A549 treated with AZD9567 at 1 μM for 4 hours (cell line): ENCODE data around the gene TMC4. TPM values are rescaled to one million over a fixed set of nuclear protein-coding genes. Genes with fewer than 3 reads are reported as not detected.

Source experiments
- total RNA-seq: library from RNA; stranded (reverse); fragments of 200-300 nt; extraction: Qiagen RNA extraction; gene quantifications from 5 replicates; pipeline ENCODE4 v1.2.3, GENCODE V29; 2022; ENCODE audit not compliant: insufficient read depth

The TMC4 gene, protein sequence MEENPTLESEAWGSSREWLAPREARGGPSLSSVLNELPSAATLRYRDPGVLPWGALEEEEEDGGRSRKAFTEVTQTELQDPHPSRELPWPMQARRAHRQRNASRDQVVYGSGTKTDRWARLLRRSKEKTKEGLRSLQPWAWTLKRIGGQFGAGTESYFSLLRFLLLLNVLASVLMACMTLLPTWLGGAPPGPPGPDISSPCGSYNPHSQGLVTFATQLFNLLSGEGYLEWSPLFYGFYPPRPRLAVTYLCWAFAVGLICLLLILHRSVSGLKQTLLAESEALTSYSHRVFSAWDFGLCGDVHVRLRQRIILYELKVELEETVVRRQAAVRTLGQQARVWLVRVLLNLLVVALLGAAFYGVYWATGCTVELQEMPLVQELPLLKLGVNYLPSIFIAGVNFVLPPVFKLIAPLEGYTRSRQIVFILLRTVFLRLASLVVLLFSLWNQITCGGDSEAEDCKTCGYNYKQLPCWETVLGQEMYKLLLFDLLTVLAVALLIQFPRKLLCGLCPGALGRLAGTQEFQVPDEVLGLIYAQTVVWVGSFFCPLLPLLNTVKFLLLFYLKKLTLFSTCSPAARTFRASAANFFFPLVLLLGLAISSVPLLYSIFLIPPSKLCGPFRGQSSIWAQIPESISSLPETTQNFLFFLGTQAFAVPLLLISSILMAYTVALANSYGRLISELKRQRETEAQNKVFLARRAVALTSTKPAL
- 0.87 to 1.3 TPM (median 1.1 TPM) in 4 of 5 replicates, not detected in the other for total RNA-seq

DNA sequence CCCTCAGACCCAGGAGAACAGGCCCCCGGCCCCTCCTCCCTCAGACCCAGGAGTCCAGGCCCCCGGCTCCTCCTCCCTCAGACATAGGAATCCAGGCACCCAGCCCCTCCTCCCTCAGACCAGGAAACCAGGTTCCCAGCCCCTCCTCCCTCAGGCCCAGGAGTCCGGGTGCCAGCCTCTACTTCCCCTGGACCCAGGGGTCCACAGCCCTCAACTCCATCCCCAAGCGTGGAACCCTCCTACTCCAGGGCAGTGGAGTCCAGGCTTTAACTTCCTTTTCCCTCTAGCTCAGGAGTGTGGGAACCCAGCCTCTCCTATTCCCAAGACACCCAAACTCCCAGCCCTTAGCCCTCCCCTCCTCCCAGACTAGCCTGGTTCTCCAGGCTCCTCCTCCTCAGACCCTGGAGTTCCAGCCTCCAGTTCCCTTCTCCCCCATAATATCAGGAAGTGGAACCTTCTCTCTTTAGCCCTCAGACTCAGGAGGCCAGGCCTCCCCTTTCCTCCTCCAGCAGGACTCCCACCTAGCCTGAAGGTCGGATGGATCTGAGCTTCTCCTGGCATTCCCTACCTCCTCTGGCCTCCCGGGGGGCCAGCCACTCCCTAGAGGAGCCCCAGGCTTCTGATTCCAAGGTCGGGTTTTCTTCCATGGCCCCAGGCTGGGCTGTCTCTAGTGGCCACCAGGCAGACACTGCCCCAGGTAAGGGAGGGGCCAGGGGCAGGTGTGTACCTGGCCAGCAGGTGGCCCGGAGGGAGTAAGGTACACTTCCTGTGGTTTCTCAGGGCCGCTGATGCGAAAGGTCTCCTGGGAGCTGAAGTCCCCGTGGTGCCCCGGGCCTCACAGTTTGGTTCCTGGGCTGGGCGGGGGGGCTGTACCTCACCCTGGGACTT, at the start of gene TMC4:
TMC4 (minus strand) TSS at position 690 of the 888 bp plus-strand sequence; CDS start at position 647, 43 bp downstream.

DNA sequence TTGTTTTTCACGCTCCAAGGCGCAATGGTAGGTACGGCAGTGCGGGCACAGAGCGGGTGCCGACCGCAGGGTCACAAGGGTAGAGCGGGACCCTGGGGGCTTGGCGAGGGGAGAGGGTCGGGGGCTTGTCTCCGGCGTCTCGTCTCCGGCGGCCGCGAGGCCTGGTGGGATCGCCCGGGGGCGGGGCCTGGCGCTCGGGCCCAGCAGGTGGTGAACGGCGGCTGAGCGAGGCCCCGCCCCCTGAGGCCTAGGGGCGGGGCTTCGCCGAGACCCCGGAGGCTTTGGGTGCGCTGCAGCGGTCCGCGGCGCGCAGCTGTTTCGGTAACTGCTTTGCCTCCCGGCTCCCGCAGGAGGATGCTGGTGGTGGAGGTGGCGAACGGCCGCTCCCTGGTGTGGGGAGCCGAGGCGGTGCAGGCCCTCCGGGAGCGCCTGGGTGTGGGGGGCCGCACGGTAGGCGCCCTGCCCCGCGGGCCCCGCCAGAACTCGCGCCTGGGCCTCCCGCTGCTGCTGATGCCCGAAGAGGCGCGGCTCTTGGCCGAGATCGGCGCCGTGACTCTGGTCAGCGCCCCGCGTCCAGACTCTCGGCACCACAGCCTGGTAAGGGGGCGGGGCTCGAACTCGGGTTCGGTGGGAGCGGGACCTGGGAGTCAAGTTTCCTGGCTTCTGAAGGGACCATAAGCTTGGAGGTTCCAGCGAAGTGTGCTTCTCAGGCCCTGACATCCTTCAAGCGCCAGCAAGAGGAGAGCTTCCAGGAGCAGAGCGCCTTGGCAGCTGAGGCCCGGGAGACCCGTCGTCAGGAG, 18.3 kb upstream of the TMC4 start, which contains the start of gene TSEN34:
TSEN34 (plus strand) TSS at position 298 of the 800 bp plus-strand sequence; CDS start at position 355, 57 bp downstream.

DNA sequence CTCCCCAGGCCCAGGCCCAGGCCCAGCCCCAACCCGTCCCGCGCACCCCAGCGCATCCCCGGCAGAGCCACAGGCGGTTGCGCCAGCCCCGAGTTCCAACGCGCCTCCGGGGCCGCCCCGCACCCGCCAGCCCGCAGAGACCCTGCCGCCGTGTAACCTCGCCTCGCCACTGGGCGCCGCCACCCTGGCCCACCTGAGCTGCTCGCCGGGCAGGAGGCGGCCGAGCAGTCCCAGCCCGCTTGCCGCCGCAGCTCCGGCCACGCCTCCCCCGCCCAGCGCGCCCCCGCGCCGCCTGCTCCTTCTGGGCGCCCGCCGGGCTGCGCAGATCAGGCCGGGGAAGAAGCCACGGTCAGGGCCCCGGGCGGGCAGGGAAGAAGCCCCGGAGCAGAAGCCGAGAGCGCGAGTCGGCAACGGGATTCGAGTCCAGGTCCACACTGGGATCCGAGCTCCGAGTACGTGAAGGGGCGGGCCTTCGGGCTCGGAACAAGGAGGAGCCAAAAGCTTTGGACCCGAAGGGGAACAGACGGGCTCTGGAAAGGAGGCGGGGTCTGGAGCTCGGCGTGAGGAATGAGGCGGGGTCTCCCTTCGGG, 16.3 kb upstream of the TMC4 start, which contains the start of gene MBOAT7:
MBOAT7 (minus strand) TSS at position 436 of the 590 bp plus-strand sequence. CDS start 1,072 bp downstream, outside the sequence.

DNA sequence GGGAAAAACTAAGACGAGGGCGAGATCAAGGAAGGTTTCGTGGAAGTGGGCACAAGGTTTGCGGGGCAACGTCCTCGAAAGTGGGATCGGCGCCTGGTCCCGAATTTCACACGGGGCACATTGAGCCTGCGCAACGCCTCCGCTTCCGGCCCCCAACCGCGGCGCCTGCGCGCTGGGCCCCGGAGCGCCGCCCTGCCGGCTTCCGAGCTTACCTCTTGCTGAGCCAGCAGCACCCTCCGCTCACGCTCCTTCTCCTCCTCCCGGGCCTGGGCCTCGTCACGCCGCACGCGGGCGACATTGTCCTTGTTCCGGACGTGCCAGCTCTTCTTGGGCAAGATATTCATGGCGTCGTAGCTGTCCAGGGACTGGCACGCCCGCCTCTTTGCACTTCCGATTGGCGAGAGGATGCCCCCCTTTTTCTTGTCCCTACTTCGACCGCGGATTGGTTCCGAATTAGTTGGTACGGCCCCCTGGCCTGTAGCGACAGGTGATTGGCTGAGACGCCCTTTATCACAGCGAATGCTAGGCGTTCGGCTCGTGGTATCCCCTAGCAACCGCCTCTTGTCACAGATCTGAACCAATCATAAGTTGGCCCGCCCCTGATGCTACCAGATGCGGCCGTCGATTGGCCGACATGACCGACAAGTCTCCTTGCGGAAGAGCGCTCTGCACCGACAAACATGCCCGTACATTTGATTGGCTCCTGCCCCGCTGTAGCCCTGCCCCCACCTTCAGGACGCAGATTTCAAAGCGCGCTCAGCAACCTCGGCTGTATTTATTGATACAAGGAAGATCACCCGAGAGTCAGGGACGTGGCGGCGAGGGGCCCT, 13.4 kb downstream of the TMC4 start, which contains the start of gene LENG1:
LENG1 (minus strand) TSS at position 370 of the 830 bp plus-strand sequence; CDS start at position 344, 26 bp downstream.

DNA sequence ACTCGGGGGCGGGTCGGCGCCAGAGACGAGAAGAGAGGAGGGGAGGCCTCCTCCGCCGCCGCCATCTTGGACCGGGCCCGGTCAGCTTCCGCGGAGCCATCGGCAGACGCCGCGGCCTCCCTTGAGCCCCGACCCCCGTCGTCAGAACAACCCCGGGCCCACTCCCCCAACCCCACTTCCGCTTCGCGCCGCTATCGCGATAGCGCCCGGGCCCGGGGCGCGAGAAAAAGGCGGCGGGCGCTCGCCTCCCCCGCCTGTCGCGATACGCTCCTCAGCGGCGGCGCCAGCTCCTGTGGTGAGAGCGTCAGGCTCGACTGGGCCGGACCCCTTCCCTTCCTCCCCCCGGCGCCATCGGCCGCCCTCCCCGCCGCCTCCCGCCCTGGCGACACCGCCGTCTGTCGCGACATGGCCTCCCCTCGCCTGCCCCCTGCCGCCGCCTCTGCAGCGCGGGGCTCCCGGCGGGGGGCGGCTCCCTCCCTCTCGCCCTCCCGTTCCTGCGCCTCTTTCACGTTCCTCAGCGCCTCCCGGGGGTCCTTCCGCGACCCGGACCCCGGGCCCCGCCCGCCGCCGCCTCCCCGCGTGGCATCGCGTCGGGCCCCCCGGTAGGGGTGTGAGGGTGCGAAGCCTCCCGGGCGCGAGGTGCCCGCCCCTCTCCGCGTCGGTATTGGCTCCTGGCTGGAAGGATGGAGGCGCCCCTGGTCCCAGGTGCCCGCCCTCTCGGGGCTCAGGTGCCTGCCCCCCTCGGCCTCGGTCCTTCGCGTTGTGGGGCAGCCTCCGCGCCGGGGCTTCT, 35.1 kb downstream of the TMC4 start, which contains the start of gene CNOT3:
CNOT3 (plus strand) TSS at position 64 of the 790 bp plus-strand sequence. CDS start 5,217 bp downstream, outside the sequence.

DNA sequence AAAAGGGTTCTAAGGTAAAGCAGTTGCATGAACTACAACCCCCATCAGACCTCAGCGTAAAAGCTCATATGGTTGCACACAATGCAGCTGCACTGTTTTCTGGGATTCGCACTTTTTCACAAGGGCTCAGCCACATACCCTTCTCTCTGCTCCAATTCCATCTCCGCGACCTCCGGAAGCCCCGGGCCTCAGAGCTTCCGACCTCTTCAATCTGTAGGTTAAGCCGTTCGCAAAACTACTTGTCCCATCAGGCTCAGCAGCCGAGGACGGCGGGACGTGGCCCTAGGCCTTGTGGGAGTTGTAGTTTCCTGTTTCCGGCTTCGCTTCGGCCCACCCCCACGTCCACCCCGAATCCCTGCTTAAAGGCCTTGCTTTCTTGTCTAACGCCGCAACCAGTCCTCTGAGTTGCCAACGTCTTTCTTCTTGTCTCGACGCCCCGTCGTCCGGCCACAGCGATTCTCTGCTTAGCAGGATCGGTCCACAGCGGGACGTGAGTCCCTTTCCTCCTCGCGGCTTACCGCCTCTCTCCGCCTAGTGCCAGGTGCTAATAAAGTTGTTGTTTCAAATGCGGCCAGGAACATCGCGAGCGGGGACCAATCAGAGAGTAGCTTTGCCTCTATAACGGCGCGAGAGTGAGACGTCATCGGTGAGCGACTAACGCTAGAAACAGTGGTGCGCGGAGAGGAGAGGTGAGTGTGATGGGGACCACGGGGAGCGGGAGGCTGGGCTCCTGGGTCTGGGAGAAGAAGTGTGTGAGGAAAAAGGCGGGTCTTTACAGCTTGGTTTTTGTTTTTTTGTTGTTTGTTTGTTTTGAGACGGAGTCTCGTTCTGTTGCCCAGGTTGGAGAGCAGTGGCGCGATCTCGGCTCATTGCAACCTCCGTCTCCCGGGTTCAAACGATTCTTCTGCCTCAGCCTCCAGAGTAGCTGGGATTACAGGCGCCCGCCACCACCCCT, 57.6 kb downstream of the TMC4 start, which contains the start of the genes PRPF31 and TFPT:
PRPF31 (plus strand) TSS at position 646 of the 955 bp plus-strand sequence. CDS start 2,525 bp downstream, outside the sequence.
TFPT (minus strand) TSS at position 549 of the 955 bp plus-strand sequence; CDS start at position 161, 388 bp downstream.

Other genes starting within 250 kb of the TMC4 start
- 0.35 to 1.1 TPM (median 0.94 TPM) in 5 replicates for gene CACNG8, start 210.2 kb downstream of the TMC4 start, total RNA-seq
- 4.2 to 11.4 TPM (median 10.2 TPM) in 5 replicates for gene CACNG6, start 181.5 kb downstream of the TMC4 start, total RNA-seq
- gene VSTM1, start 109.3 kb downstream of the TMC4 start, total RNA-seq: 0.45 to 0.99 TPM (median 0.63 TPM) in 4 of 5 replicates, not detected in the other
- gene TARM1, start 91.8 kb downstream of the TMC4 start, total RNA-seq: not detected in 5 replicates
- 0.18 to 0.38 TPM (median 0.29 TPM) in 4 of 5 replicates, not detected in the other for gene OSCAR, start 72.4 kb downstream of the TMC4 start, total RNA-seq
- 206 to 250 TPM (median 226 TPM) in 5 replicates for gene NDUFA3, start 70.3 kb downstream of the TMC4 start, total RNA-seq
- 20.0 to 21.2 TPM (median 20.3 TPM) in 5 replicates for gene TFPT, start 57.5 kb downstream of the TMC4 start, total RNA-seq
- 108 to 123 TPM (median 114 TPM) in 5 replicates for gene PRPF31, start 57.4 kb downstream of the TMC4 start, total RNA-seq
- 43.4 to 69.0 TPM (median 66.2 TPM) in 5 replicates for gene CNOT3, start 35.4 kb downstream of the TMC4 start, total RNA-seq
- gene LENG1, start 13.4 kb downstream of the TMC4 start, total RNA-seq: 8.1 to 9.5 TPM (median 9.0 TPM) in 5 replicates
- 108 to 151 TPM (median 149 TPM) in 5 replicates for gene MBOAT7, start 16.4 kb upstream of the TMC4 start, total RNA-seq
- 65.1 to 131 TPM (median 122 TPM) in 5 replicates for gene TSEN34, start 18.1 kb upstream of the TMC4 start, total RNA-seq
- 2,144 to 2,323 TPM (median 2,292 TPM) in 5 replicates for gene RPS9, start 27.7 kb upstream of the TMC4 start, total RNA-seq
- gene LILRB3, start 49.8 kb upstream of the TMC4 start, total RNA-seq: 0.04 to 0.33 TPM (median 0.10 TPM) in 4 of 5 replicates, not detected in the other
- 0.03 to 0.06 TPM in 2 of 5 replicates, not detected in the others for gene LILRA6, start 69.6 kb upstream of the TMC4 start, total RNA-seq
- 0.04 to 0.08 TPM (median 0.06 TPM) in 4 of 5 replicates, not detected in the other for gene LILRB5, start 84.1 kb upstream of the TMC4 start, total RNA-seq
- 0.03 to 0.06 TPM (median 0.06 TPM) in 3 of 5 replicates, not detected in the others for gene LILRB2, start 108.0 kb upstream of the TMC4 start, total RNA-seq
- gene LILRA5, start 140.0 kb upstream of the TMC4 start, total RNA-seq: not detected in 5 replicates
- not detected in 5 replicates for gene LILRA4, start 166.0 kb upstream of the TMC4 start, total RNA-seq
- not detected in 5 replicates for gene LAIR1, start 191.8 kb upstream of the TMC4 start, total RNA-seq
- 0.06 to 0.15 TPM (median 0.10 TPM) in 3 of 5 replicates, not detected in the others for gene TTYH1, start 242.3 kb upstream of the TMC4 start, total RNA-seq